Right renal pelvis (tissue), 4 donors: ENCODE results near the gene SPCS2. TPM values are rescaled to one million over a fixed set of nuclear protein-coding genes. Genes with fewer than 3 reads are reported as not detected.
"Not testable (repeated sequence)": the region's sequence is repeated elsewhere in the genome, so short reads cannot be mapped to it uniquely, and the experiment has no call there.

Source experiments
- DNase-seq, 4 donors: peaks; one replicate each; pipeline ENCODE4 v3.0.0-alpha.2; 2013; ENCODE audit warnings: low read depth in 4 of 4, low spot score in 3 of 4, missing footprints in 1 of 4
- polyA plus RNA-seq, 4 donors: library from polyadenylated mRNA; unstranded; fragments of 120-200 nt; gene quantifications; one replicate each; pipeline ENCODE4 v1.2.1, GENCODE V29; 2013; ENCODE audit not compliant: insufficient read length in 4 of 4

Gene SPCS2
- polyA plus RNA-seq, 4 donors = 225 to 310 (median 269) TPM

GRCh38 chr11:74948546-74948897, 544 bp upstream of the SPCS2 start:
- DNase-seq = no peak

GRCh38 chr11:74949753-74950137, 679 bp downstream of the SPCS2 start:
- no peak for DNase-seq

- DNase-seq = no peak
Measured at GRCh38 chr11:74950374-74950969, 1.4 kb downstream of the SPCS2 start.

GRCh38 chr11:74951226-74951625, 2.2 kb downstream of the SPCS2 start:
- no peak for DNase-seq

- DNase-seq = no peak
Measured at GRCh38 chr11:74952752-74953151, 3.7 kb downstream of the SPCS2 start.

- no peak for DNase-seq
Measured at GRCh38 chr11:74953451-74953850, 4.4 kb downstream of the SPCS2 start.

GRCh38 chr11:74954199-74954598, 5.1 kb downstream of the SPCS2 start:
- no peak for DNase-seq

- no peak for DNase-seq
Measured at GRCh38 chr11:74956397-74957015, 7.4 kb downstream of the SPCS2 start.

GRCh38 chr11:74957937-74958629, 9.0 kb downstream of the SPCS2 start:
- no peak for DNase-seq

- DNase-seq = not testable (repeated sequence)
Measured at GRCh38 chr11:74960128-74960527, 11.1 kb downstream of the SPCS2 start.

GRCh38 chr11:74966651-74967050, 17.6 kb downstream of the SPCS2 start:
- no peak for DNase-seq

GRCh38 chr11:74970852-74971395, 21.9 kb downstream of the SPCS2 start:
- no peak for DNase-seq

GRCh38 chr11:74971424-74971823, 22.4 kb downstream of the SPCS2 start:
- no peak for DNase-seq

- DNase-seq = no peak
Measured at GRCh38 chr11:74978041-74978440, 29.0 kb downstream of the SPCS2 start.

GRCh38 chr11:74980634-74981033, 31.6 kb downstream of the SPCS2 start:
- DNase-seq = no peak

GRCh38 chr11:74981888-74982287, 32.8 kb downstream of the SPCS2 start:
- no peak for DNase-seq

- DNase-seq = no peak
Measured at GRCh38 chr11:74984070-74984469, 35.0 kb downstream of the SPCS2 start.

GRCh38 chr11:74984730-74985129, 35.7 kb downstream of the SPCS2 start:
- no peak for DNase-seq

GRCh38 chr11:74988541-74989259, 39.6 kb downstream of the SPCS2 start, which contains the start of gene NEU3:
Gene NEU3 (plus strand): TSS chr11:74988933. CDS start chr11:74989061, 128 bp downstream.
- DNase-seq = peak; percentile 33 to 51 (median 45)

- DNase-seq = no peak
Measured at GRCh38 chr11:74989260-74989638, 40.2 kb downstream of the SPCS2 start.

GRCh38 chr11:74990150-74990549, 41.1 kb downstream of the SPCS2 start:
- DNase-seq = not testable (repeated sequence)
